HEK293T (cell line): Measurements from ENCODE around the gene STT3B.

Experiments used
- ARNT ChIP-seq: fragments of 450-650 bp; IDR thresholded peaks from 2 replicates; pipeline ENCODE4 v1.6.1; 2017; ENCODE audit warnings: mild to moderate bottlenecking
- BHLHE40 ChIP-seq: fragments of 450-650 bp; IDR thresholded peaks from 2 replicates; pipeline ENCODE4 v1.6.1; 2016; ENCODE audit warnings: mild to moderate bottlenecking, moderate library complexity, borderline replicate concordance
- FOXA1 ChIP-seq: fragments of 450-650 bp; IDR thresholded peaks from 2 replicates; pipeline ENCODE4 v1.6.1; 2016; ENCODE audit warnings: mild to moderate bottlenecking
- FOXK2 ChIP-seq: fragments of 450-650 bp; IDR thresholded peaks from 2 replicates; pipeline ENCODE4 v1.6.1; 2016; ENCODE audit warnings: mild to moderate bottlenecking
- FOXM1 ChIP-seq: fragments of 450-650 bp; IDR thresholded peaks from 2 replicates; pipeline ENCODE4 v1.6.1; 2017; ENCODE audit warnings: mild to moderate bottlenecking, borderline replicate concordance
- HDGF ChIP-seq: fragments of 450-650 bp; IDR thresholded peaks from 2 replicates; pipeline ENCODE4 v1.6.1; 2017; ENCODE audit warnings: antibody characterized with exemption, borderline replicate concordance
- L3MBTL2 ChIP-seq: fragments of 450-650 bp; conservative IDR thresholded peaks from 2 replicates; pipeline ENCODE4 v1.6.1; 2016; ENCODE audit warnings: mild to moderate bottlenecking
- NFRKB ChIP-seq: fragments of 450-650 bp; IDR thresholded peaks from 2 replicates; pipeline ENCODE4 v1.6.1; 2016; ENCODE audit warnings: mild to moderate bottlenecking, moderate library complexity
- PKNOX1 ChIP-seq: fragments of 450-650 bp; IDR thresholded peaks from 2 replicates; pipeline ENCODE4 v1.6.1; 2016
- SP1 ChIP-seq: fragments of 450-650 bp; IDR thresholded peaks from 2 replicates; pipeline ENCODE4 v1.6.1; 2017
- SUZ12 ChIP-seq: fragments of 450-650 bp; IDR thresholded peaks from 2 replicates; pipeline ENCODE4 v1.6.1; 2016; ENCODE audit warnings: mild to moderate bottlenecking
- TARDBP ChIP-seq: fragments of 450-650 bp; IDR thresholded peaks from 2 replicates; pipeline ENCODE4 v1.6.1; 2016
- ZNF384 ChIP-seq: fragments of 450-650 bp; IDR thresholded peaks from 2 replicates; pipeline ENCODE4 v1.6.1; 2016

- TF ChIP-seq ZNF384 (no peak), FOXM1 (no peak), SUZ12 (no peak), FOXK2 (no peak), FOXA1 (no peak), PKNOX1 (no peak), HDGF (no peak), TARDBP (no peak), SP1 (no peak), NFRKB (no peak), BHLHE40 (no peak), L3MBTL2 (no peak), ARNT (no peak)
Measured at GRCh38 chr3:31508452-31509146, 24.1 kb upstream of the STT3B start.
